GM21737 (cell line): ENCODE measurements around the gene ITGB6.

Source experiments
- ATAC-seq: cut with Tn5 transposase; IDR thresholded peaks from one replicate; pipeline ENCODE4 v1.9.1; 2021; ENCODE audit warnings: mild to moderate bottlenecking, moderate library complexity; ENCODE audit not compliant: unreplicated experiment

The ITGB6 gene

GRCh38 chr2:160104115-160104514, 96.0 kb downstream of the ITGB6 start:
- ATAC-seq = no peak

- no peak for ATAC-seq
Measured at GRCh38 chr2:160097326-160097725, 102.7 kb downstream of the ITGB6 start.

GRCh38 chr2:160096409-160096808, 103.7 kb downstream of the ITGB6 start:
- no peak for ATAC-seq

- no peak for ATAC-seq
Measured at GRCh38 chr2:160092445-160092844, 107.6 kb downstream of the ITGB6 start.

- no peak for ATAC-seq
Measured at GRCh38 chr2:160091381-160091780, 108.7 kb downstream of the ITGB6 start.

- ATAC-seq = no peak
Measured at GRCh38 chr2:160087854-160088745, 112.0 kb downstream of the ITGB6 start.

- no peak for ATAC-seq
Measured at GRCh38 chr2:160085662-160086061, 114.4 kb downstream of the ITGB6 start.

- no peak for ATAC-seq
Measured at GRCh38 chr2:160077912-160078810, 121.9 kb downstream of the ITGB6 start.

- ATAC-seq = no peak
Measured at GRCh38 chr2:160076914-160077313, 123.2 kb downstream of the ITGB6 start.

- no peak for ATAC-seq
Measured at GRCh38 chr2:160076241-160076640, 123.8 kb downstream of the ITGB6 start.

- ATAC-seq = no peak
Measured at GRCh38 chr2:160075171-160075570, 124.9 kb downstream of the ITGB6 start.

- no peak for ATAC-seq
Measured at GRCh38 chr2:160073284-160073888, 126.7 kb downstream of the ITGB6 start.

- ATAC-seq = no peak
Measured at GRCh38 chr2:160068906-160069305, 131.2 kb downstream of the ITGB6 start.

GRCh38 chr2:160064916-160065315, 135.2 kb downstream of the ITGB6 start:
- ATAC-seq = no peak

GRCh38 chr2:160063879-160064612, 136.0 kb downstream of the ITGB6 start:
- ATAC-seq = no peak

GRCh38 chr2:160063271-160063670, 136.8 kb downstream of the ITGB6 start:
- ATAC-seq = no peak

- ATAC-seq = no peak
Measured at GRCh38 chr2:160062292-160063005, 137.6 kb downstream of the ITGB6 start, which contains the start of gene PLA2R1. PLA2R1 (minus strand) TSS chr2:160062615; CDS start chr2:160062403, 212 bp downstream.

- no peak for ATAC-seq
Measured at GRCh38 chr2:160061944-160062291, 138.2 kb downstream of the ITGB6 start.

GRCh38 chr2:160061533-160061932, 138.5 kb downstream of the ITGB6 start:
- ATAC-seq = no peak

GRCh38 chr2:160060297-160060696, 139.8 kb downstream of the ITGB6 start:
- no peak for ATAC-seq
